ENCODE measurements around the gene PDE4DIP.
"Not testable (repeated sequence)": the region's sequence is repeated elsewhere in the genome, so short reads cannot be mapped to it uniquely, and the experiment has no call there.

GRCh38 chr1:148888597-148888996 is 44.4 kb downstream of the PDE4DIP start:
- not testable (repeated sequence) for TF ChIP-seq CTCF, EZH2 (IDR thresholded peaks at IDR 0.05)
